IPS-18a (cell line): Measurements from ENCODE around the gene GDA.
"Not testable (repeated sequence)": the region's sequence is repeated elsewhere in the genome, so short reads cannot be mapped to it uniquely, and the experiment has no call there.

ENCODE experiments used
- H3K27ac ChIP-seq: one replicate; pipeline ENCODE4 v1.5.1; 2013; ENCODE audit warnings: low read length
- H3K27me3 ChIP-seq: one replicate; pipeline ENCODE4 v1.6.1; 2013; ENCODE audit warnings: mild to moderate bottlenecking, low read length; ENCODE audit not compliant: control insufficient read depth, insufficient read depth
- H3K36me3 ChIP-seq: one replicate; pipeline ENCODE4 v1.6.1; 2013; ENCODE audit warnings: low read depth, low read length; ENCODE audit not compliant: control insufficient read depth
- H3K4me1 ChIP-seq: one replicate; pipeline ENCODE4 v1.6.1; 2013; ENCODE audit warnings: low read depth, low read length; ENCODE audit not compliant: control insufficient read depth
- H3K4me3 ChIP-seq: one replicate; pipeline ENCODE4 v1.5.1; 2013; ENCODE audit warnings: low read length
- H3K9ac ChIP-seq: one replicate; pipeline ENCODE4 v1.6.1; 2013; ENCODE audit warnings: mild to moderate bottlenecking, low read length, moderate library complexity
- H3K9me3 ChIP-seq: one replicate; pipeline ENCODE4 v1.6.1; 2013; ENCODE audit warnings: low read depth, low read length; ENCODE audit not compliant: control insufficient read depth

The GDA gene

DNA sequence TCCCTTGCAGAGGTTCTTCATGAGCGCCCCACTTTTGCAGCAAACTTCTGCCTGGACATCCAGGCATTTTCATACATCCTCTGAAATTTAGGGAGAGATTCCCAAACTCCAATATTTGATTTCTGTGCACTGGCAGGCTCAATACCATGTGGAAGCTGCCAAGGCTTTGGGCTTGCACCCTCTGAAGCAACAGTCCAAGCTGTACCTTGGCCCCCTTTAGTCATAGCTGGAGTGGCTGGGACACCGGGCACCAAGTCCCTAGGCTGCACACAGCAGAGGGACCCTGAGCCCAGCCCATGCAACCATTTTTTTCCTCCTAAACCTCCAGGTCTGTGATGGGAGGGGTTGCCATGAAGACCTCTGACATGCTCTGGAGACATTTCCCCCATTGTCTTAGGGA is 141.1 kb downstream of the GDA start:
- Histone ChIP-seq H3K27ac (no peak overlapping the region), H3K9me3 (no peaks in the 10 kb centered on the region), H3K9ac (no peak overlapping the region), H3K27me3 (no peaks in the 10 kb centered on the region), H3K36me3 (no peaks in the 10 kb centered on the region), H3K4me3 (no peak overlapping the region), H3K4me1 (no peaks in the 10 kb centered on the region)

DNA sequence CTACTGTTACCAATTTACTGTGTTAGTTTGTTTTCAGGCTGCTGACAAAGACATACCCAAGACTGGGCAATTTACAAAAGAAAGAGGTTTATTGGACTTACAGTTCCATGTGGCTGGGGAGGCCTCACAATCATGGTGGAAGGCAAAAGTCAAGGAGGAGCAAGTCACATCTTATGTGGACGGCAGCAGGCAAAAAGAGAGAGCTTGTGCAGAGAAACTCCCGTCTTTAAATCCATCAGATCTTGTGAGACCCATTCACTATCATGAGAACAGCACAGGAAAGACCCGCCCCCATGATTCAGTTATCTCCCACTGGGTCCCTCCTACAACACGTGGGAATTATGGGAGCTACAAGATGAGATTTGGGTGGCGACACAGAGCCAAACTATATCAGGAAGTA is 142.3 kb downstream of the GDA start:
- not testable (repeated sequence) for H3K27ac ChIP-seq, H3K9ac ChIP-seq, H3K9me3 ChIP-seq, H3K27me3 ChIP-seq, H3K36me3 ChIP-seq, H3K4me1 ChIP-seq, H3K4me3 ChIP-seq

DNA sequence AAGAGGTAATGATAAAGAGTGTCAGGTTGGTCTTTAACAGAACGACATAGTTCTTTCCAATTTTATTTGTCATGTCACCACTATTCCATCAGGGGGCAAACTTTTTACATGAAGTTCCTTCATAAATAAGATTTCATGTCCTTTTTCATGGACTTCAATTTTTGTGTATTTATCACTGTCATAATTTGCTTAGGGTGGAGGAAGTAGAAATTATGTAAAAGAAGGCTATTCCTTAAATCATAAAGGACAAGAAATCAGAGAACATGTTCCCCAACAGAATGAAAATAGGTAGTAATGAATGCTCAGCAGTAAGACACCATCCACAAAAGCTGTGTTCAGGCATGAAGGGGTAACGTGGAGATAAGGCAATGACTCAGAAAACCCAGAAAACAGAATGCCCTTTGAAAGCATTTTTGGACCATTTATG is 143.0 kb downstream of the GDA start:
- H3K27ac ChIP-seq = no peak overlapping the region
- no peaks in the 10 kb centered on the region for H3K4me1 ChIP-seq
- H3K9me3 ChIP-seq = no peaks in the 10 kb centered on the region
- no peak overlapping the region for H3K9ac ChIP-seq
- H3K4me3 ChIP-seq = no peak overlapping the region
- no peaks in the 10 kb centered on the region for H3K27me3 ChIP-seq
- no peaks in the 10 kb centered on the region for H3K36me3 ChIP-seq

DNA sequence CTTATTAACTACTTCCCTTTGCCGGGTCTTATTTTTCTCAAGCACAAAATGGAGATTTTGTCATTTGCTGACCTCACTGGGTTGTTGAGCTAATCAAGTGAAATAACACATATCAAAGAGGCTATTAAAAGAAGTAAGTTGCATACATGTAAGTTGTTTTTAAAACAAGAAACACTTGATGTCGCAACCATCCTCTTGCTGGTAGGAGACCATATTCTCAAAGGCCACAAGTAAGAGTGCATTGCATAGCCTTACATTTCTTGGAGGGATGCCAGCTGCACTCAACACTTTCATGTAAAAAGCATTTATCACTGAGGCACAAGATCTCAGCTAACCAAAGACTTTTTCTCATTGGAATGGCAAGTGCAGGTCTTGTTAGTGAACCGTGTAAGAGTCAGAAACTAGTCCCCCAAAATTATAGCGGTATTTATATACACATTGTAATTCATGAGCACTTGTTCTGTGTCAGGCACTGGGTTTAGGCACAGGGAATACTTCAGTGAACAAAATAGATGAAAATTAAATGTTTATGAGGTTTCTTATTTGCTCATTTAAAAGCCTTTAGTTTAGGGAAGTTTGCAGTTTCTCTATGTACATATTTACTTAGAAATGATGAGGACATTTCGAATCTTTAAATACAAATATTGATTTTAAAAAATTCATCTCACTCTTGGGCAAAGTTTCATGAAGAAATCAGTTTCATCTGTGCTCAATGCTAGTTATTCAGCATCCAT is 143.8 kb downstream of the GDA start:
- H3K27ac ChIP-seq = no peak overlapping the region
- H3K27me3 ChIP-seq = no peaks in the 10 kb centered on the region
- no peaks in the 10 kb centered on the region for H3K9me3 ChIP-seq
- no peaks in the 10 kb centered on the region for H3K36me3 ChIP-seq
- no peak overlapping the region for H3K4me3 ChIP-seq
- no peaks in the 10 kb centered on the region for H3K4me1 ChIP-seq
- no peak overlapping the region for H3K9ac ChIP-seq

DNA sequence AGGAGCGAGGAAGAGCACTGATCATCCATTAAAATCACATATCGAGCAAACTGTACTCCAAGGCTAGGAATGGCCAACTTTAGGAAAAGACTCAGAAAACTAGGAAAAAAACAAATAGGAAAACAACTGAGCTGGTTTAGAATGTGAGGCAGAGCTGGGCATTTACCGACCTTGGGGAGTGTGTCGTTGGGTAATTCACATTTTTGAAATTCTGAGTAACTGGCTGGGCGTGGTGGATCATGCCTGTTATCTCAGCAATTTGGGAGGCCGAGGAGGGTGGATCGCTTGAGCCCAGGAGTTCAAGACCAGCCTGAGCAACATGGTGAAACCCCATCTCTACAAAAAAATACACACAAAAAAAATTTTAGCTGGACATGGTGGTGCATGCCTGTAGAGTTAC is 145.7 kb downstream of the GDA start:
- no peaks in the 10 kb centered on the region for H3K4me1 ChIP-seq
- no peak overlapping the region for H3K4me3 ChIP-seq
- no peak overlapping the region for H3K27ac ChIP-seq
- no peak overlapping the region for H3K9ac ChIP-seq
- no peaks in the 10 kb centered on the region for H3K27me3 ChIP-seq
- no peaks in the 10 kb centered on the region for H3K9me3 ChIP-seq
- no peaks in the 10 kb centered on the region for H3K36me3 ChIP-seq

DNA sequence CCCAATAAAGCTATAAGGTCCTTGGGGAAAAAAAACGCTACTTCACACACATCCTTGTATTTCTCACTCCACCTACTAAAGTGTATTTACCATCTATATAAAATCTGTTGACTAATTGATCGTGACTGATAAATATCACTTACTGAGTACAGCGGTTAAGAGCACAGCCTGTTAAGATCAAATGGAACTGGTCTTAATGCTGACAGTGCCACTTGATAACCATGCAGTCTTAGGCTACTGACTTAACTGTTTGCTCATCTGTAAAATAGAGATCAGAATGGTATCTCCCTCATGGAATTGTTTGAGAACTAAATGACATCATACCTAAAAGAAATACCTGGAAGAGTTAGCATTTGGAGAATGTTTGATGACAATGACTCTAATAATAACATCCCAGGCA is 148.3 kb downstream of the GDA start:
- H3K27ac ChIP-seq = no peak overlapping the region
- no peaks in the 10 kb centered on the region for H3K36me3 ChIP-seq
- no peaks in the 10 kb centered on the region for H3K27me3 ChIP-seq
- H3K4me3 ChIP-seq = no peak overlapping the region
- no peak overlapping the region for H3K9ac ChIP-seq
- H3K9me3 ChIP-seq = no peaks in the 10 kb centered on the region
- no peaks in the 10 kb centered on the region for H3K4me1 ChIP-seq

DNA sequence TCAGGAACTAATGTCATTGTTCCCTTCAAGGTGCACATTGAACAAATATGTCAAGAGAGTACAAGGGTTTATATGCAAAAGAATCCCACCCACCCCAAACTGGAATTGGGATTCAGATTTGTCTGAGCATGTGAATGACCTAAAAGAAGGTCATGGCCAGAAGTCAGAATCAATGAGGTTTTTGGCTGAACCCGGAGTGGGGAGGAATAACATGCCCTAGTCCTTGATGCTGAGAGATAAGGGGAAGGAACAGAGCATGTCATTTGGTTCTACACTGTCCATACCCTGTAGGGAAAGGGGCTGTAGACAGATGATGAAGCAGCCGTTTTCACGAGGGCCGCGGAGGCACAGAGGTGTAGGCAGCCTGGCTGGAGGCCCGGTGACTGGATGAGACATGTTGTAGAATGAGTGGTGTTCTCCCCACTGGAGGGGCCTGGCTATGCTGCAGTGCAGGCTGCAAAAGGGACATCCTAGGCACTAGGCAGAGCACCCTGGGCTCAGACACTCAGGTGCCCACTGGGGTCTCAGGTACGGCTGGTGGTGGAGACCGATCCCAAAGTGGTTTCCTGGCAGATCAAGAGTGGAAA is 149.9 kb downstream of the GDA start:
- Histone ChIP-seq H3K27ac (no peak overlapping the region), H3K27me3 (no peaks in the 10 kb centered on the region), H3K36me3 (no peaks in the 10 kb centered on the region), H3K4me1 (no peaks in the 10 kb centered on the region), H3K4me3 (no peak overlapping the region), H3K9me3 (no peaks in the 10 kb centered on the region), H3K9ac (no peak overlapping the region)

DNA sequence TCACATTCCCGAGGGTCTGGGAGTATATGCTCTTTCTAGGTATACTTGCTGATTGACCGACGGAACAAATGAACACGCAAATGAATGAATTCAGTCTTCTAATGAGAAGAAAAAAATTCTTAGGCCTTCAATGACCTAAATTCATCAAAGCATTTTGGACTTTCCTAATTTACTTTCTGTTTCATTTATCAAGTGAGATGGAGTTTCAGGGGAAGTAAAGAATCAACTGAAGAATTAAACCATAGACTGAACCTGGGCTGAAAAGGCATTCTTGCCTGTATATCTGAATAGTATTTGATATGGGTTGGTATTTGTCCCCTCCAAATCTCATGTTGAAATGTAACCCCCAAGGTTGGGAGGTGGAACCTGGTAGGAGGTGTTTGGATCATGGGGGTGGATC is 151.6 kb downstream of the GDA start:
- Histone ChIP-seq H3K36me3 (no peaks in the 10 kb centered on the region), H3K9me3 (no peaks in the 10 kb centered on the region), H3K27me3 (no peaks in the 10 kb centered on the region), H3K9ac (no peak overlapping the region), H3K27ac (no peak overlapping the region), H3K4me3 (no peak overlapping the region), H3K4me1 (no peaks in the 10 kb centered on the region)
